GM21367 (cell line): ENCODE results near the gene RNF182.
"Not testable (repeated sequence)": the region's sequence is repeated elsewhere in the genome, so short reads cannot be mapped to it uniquely, and the experiment has no call there.

Experiments
- ATAC-seq: cut with Tn5 transposase; IDR thresholded peaks from one replicate; pipeline ENCODE4 v1.9.1; 2021; ENCODE audit not compliant: unreplicated experiment

RNF182 gene, protein sequence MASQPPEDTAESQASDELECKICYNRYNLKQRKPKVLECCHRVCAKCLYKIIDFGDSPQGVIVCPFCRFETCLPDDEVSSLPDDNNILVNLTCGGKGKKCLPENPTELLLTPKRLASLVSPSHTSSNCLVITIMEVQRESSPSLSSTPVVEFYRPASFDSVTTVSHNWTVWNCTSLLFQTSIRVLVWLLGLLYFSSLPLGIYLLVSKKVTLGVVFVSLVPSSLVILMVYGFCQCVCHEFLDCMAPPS

DNA sequence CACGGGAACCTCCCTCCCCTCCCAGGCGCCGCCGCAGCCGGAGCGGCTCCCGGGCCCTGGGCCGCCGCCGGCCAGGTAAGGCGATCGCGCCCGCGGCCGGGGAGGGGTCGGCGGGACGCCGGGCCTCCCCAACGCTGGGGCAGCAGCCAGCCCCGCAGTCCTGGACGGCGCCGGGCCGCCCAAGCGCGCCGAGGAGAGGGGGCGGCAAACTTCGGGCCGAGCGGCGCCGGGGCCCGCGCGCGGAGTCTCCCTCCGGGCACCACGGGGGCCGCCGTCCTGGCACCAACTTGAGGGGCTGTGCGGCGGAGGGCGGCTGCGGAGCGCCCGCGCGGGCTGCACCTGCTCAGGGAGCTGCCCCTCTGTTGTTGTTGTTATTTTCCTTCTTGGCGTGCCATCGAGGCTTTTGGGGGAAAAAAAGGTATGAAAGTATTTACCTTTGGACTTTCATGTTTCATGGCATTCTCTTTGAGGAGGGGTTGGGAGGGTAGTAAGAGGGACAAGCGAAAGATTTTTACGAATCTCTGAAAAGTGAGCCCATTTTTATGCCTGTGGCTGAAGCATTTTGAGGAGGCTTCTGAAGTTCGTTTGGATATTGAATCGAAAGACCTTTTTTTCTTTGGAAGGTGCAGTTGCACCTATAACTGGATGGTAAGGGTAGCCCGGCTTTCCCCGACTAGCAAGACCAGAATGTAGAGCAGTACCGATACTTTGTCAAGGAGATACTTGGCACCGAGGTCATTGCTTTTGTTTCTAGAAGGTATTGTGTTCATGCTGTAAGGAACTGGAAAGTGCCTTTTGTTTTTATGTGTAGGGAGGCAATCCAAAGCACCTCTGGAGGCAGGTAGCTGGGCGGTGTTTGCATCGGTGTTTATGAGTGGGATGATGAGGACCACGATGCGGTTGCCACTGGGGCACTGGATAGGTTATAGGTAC is at the start of gene RNF182:
TSS of gene RNF182 (plus strand) at position 4 of the 933 bp plus-strand sequence. CDS start 52,168 bp downstream, outside the sequence.
- ATAC-seq = no peak

DNA sequence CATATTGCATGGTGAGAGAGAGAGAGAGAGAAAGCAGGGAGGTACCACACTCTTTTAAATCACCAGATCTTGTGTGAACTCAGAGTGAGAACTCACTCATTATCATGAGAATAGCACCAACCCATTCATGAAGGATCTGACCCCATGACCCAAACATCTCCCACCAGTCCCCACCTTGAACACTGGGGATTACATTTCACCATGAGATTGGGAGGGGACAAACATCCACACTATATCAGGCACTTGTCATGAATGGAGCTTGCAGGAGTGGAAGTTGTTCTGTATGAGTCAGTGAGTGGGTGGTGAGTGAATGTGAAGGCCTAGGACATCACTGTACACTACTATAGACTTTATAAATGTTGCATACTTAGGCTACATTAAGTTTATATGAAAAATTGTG is 47.7 kb upstream of the RNF182 start:
- no peak for ATAC-seq

DNA sequence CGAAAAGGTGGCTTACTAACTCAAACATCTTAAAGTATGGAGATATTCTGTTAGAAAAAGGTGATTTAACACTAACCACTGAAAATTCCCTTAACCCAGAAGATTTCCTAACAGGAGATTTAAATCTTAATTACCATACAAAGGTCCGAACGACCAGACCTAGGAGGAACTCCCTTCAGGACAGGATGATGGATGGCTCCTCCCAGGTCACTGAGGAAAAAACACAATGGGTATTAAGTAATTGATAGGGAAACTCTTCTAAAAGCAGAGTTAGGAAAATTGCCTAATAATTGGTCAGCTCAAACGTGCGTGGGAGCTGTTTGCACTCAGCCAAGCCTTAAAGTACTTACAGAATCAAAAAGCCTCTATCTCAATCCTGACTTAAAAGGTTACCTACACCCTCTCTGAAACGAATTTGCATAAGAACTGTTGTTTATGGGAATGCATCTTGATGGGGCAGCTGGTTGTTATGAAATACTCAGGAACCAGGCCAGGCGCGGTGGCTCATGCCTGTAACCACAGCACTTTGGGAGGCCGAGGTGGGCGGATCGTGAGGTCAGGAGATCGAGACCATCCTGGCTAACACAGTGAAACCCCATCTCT is 44.6 kb upstream of the RNF182 start:
- ATAC-seq = not testable (repeated sequence)

DNA sequence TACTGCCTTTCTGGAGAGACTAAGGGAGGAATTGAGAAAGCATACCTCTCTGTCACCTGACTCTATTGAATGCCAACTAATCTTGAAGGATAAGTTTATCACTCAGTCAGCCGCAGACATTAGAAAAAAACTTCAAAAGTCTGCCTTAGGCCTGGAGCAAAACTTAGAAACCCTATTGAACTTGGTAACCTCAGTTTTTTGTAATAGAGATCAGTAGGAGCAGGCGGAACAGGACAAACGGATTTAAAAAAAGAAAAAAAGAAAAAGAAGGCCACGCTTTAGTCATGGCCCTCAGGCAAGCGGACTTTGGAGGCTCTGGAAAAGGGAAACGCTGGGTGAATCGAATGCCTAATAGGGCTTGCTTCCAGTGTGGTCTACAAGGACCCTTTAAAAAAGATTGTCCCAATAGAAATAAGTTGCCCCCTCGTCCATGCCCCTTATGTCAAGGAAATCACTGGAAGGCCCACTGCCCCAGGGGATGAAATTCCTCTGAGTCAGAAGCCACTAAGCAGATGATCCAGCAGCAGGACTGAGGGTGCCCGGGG is 43.1 kb upstream of the RNF182 start:
- ATAC-seq = no peak

DNA sequence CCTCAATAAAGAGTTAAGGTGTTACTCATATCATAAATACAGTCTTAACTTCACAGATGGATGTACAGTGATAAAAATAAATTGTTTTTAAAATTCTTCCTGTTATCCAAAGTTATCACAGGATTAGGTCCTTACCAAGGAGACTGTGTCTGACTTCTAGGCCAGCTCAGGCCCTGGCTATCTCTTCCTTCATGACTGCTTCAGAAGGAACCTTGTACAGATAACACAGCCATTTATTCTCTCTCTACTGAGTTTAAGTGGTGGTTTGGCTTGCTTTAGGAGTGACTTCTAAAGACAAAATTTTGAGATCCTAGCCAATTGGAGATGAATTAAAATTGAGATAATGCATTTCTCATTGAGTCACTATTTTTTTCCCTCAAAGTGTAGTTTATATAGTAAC is 40.8 kb upstream of the RNF182 start:
- no peak for ATAC-seq

DNA sequence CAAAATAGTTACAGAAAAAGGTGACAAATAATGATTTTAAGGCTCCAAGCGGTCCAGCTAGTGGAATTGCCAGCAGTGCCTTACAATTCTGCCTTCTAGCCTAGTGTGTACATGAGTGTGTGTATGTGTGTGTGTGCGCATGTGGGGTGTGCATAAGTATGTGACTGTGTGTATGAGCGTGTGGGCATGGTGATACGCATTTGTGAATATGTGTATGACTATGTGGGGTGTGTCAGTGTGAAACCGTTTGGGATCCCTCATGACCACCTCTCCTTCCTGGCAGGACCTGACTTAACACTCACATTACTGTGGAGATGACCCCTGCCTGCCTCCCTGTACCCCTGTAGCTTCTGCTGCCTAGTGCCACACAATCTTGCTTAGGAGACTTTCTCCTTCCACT is 40.4 kb upstream of the RNF182 start:
- ATAC-seq = no peak

DNA sequence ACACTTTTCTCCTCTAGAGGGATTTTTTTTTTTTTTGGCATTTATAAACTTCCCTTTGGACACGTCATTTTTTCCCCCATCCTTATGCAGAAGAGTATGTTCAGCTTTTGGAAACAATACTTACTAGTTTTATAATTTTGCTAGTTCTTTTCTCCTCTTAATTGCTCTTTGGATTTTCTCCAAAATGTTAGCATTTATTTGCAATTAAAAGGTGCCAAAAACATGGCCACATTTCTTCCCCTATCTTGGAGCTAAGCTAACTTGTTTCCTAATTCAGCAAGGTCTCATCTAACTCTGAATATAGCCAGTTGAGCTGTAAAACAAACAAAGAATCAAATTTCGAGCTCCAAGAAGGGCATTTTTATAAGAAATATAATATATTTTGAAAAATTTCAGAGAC is 39.2 kb upstream of the RNF182 start:
- ATAC-seq = no peak

DNA sequence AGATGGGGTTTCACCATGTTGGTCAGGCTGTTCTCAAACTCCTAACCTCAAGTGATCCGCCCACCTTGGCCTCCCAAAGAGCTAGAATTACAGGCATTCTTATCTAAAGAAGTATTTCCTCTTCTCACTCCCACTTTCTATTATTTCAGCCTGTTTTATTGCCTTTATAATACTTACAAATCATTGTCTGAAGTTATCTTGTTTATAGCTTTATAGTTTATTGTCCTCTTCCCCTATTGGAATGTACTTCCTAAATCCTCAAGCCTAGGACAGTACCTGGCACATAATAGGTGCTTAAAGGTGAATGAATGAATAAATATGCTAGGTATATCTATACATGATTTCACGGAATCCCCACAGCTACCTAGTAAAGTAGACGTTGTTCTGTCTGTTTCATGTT is 37.8 kb upstream of the RNF182 start:
- ATAC-seq = no peak

DNA sequence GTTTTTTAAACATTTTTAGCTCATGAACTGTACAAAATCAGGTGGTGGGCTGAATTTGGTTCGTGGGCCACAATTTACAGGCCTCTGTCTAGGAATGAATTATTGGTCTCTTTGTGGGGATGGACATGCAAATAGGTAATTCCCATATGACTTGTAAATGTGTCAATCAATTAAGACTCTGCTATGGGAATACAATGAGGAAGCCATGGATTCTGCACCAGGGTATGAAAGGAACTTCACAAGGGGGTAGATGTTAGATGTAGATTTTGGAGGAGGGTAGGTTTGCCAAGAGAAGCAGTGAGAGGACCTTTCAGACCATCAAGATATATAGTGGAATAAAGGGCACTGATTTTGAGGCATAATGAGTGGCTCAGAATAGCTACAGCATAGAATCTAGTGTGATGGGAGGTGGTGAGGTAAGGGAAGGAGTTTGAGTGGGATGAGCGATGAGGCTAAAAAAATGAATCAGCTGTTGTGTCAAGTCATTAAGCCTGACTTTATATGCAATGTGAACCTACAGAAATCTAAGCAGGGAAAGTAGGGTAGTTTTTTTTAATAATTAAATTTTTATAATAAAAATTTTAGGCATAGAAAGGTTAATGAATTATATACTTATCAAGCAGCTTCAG is 32.6 kb upstream of the RNF182 start:
- ATAC-seq = no peak

DNA sequence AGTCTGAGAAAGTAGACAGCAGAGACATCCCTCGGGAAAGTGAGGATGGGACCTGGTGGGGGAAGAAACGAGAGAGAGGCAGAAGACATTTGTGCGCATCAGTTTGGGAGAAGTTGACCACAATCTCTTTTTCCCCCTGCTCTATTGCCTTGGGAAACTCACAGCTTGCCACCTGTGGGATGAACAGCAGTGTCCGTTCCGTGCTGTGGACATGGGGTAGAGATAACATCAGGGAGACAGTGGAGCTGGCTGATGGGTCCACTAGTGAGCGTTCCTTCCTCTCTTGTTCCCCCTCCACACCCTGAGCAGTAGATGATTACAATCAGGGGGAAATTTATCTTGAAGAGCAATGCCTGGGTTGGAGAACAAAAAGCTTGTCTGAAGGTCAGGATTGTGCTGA is 21.8 kb upstream of the RNF182 start:
- ATAC-seq = no peak

DNA sequence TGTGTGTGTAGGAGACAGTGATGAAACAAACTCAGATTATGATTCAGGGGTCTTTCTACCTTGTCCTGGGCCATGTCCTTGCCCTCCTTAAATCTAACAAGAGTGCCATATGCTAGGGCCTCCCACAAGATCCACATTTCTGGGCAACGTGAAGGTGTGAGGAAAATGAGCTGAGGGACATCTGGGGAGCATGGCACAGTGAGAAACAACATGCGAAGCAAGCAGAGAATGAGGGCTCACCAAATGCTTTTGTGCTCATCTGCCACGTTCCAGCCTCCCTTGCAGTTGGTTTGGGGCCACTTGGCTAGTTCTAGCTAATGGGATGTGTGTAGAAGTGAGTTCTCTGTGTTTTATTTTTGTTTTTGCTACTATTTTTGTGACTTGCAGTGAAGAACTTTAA is 21.4 kb upstream of the RNF182 start:
- ATAC-seq = no peak

DNA sequence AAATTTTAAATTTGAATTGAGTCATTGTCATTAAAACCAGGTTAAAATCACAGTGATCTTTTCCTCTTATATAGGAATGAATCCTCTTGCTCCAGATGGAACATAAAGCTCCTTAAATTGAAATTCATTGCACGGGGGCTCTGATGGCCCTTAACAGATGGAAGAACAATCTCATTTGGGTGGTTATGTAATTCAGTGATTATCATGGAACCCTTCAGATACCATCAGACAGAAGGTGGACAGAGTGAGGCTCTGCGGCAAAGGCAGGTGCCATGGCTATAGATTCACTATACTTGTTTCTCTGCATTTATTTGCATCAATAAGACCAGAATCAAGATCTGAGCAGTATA is 17.8 kb upstream of the RNF182 start:
- ATAC-seq = no peak

DNA sequence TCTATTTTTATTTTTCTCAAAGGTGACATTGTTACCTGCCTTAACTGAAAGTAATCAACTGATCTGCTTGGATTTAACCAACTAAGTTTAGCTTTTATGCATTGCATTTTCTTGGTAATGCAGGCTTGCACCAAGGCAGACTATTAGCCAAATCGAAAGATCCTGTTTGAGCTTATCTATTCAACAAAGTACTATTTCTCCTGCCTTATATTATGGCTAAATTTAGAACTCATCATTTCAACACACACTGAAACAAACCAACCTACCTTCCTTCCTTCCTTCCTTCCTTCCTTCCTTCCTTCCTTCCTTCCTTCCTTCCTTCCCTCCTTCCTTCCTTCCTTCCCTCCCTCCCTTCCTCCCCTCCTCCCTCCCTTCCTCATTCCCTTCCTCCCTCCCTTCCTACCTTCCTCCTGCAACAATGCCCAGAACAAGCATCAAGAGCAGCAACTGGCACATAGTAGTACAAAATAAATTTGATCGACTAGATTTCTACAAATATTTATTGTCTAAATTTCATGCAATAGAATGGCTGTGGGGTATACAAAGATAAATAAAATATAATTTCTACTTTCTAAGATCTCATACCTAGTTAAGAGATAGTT is 17.0 kb upstream of the RNF182 start:
- no peak for ATAC-seq

DNA sequence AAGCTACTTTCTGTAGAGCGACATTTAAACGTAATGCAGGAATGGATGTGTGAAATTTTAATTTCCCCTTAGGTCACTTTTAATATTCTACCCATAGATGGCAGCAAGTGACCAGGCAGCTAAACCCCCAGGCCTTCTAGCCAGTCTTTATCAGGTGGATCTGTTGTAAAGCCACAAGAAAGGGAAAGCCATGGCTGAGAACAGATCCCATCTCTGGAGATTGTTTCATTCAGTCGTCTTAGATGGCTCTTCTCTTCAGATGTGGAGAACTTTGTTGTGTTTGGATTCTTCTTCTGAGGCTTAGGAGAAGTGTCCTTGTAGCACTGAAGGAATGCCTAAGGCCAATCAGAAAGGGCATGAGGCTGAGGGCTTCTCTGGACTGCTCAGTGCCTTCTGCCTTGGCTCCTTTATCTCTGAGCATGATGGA is 15.8 kb upstream of the RNF182 start:
- no peak for ATAC-seq

DNA sequence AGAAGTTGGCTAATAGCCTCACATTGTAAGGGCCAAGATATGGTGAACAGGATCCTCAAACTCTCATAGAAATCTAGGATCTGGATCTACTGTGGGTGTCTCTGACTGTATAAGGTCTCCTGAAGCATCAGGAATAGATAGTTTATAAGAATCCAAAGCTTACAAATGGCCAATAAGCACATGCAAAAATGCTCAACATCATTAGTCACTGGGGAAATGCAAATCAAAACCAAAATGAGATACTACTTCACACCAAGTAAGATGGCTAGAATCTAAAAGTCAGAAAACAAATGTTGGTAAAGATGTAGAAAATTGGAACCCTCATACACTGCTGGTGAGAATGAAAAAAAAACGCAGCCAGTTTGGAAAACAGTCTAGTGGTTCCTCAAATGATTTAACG is 14.3 kb upstream of the RNF182 start:
- no peak for ATAC-seq

DNA sequence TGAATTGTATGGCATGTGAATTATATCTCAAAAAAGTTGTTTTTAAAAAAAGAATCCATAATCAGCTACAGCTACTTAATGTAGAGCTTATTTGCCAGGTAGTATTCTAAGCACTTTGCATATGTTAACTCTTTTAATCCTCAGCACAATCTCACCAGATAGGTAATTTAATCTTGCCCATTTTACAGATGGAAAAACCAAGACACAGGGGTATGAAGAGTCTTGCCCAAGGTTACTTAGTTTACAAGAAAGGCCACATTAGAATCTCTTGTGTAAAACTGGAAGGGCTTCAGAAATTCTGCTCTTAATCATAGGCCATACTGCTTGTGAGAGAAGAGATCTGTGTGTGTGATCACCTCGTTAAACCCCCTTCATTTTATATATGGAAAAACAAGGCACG is 13.4 kb upstream of the RNF182 start:
- ATAC-seq = no peak

DNA sequence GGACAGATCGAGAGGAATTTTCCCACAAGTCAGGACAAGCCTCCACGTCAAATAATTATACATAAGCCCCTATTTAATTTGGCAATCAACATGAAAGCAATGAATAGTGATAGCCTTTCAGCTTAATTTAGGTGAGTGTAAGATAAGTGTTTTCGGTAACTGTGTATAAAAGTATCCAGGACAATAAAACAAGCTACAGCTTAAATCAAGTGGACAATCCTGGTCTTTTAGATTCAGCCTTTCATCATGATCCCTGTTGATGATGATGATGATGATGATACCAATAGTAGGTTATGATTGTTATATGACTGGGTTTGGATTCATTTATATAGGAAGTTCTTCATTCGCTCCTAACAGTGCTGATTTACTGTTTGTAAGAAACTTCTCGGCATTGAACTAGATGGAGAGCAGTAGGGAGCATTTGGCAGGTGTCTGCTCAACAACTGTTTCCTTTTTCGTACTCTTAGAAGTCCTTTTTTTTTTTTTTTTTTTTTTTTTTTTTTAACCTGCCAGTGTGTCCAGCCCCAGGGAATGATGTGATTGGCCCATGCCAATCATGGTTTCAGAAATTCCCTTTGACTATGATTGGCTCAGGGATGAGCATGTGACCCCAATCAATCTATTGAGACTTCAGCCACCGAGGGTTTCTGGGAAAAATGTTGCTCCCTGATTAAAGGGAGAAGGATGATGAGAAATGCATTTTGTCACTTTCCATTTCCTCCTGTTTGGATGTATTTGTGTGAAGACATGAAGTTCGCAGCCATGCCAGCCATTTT is 11.3 kb upstream of the RNF182 start:
- no peak for ATAC-seq

DNA sequence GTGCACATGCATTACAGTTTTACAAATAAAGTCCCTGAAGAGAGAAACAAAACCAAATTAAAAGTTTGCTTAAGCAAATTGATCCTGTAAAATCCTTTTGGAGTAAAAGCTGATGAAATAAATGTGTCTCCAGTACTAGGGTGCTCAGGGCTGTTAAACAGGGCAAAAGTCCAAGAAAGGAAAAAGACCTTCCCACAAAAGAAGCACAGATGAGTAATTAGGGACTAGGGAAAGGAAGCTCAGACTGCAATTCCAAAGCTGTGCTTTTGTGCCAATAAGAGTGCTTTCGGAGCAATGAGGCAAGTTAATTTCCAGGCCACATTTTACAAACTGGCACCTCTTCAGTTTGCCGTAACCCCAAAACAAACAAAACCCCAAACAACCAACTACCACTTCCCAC is 10.4 kb upstream of the RNF182 start:
- no peak for ATAC-seq

DNA sequence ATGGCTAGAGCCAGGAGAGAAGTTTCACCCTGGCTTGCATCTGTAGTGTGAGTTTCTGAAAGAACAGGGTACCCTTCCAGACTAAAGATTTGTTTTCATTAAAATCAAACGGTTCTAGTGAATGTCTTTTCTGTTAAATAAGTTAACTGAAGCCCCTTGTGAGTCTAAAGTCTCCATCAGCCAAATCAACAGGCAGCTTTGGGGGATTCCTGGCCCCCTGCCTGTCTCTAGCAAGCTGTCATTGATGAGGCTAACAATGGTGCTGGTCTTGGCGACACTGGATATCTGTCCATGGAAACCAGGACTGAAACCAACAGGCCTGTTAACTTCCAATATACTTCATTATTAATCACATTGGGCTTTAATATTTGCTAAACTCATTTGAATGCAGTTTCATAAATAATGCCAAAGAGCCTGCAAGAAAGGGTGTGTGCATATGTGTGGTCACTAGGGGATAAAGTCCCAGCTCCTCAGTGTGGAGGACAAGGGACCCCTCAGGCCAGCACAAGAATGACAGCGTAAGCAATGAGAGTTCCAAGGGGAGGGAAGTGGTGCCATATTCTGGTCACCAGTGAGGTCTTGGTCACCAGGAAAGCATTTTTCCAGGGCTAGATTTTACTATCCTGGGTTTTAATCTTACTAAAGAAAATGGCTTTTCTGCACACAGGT is 9.1 kb upstream of the RNF182 start:
- ATAC-seq = no peak
